GM18909 (cell line): ENCODE data around the gene TRAPPC12.

ENCODE experiments used
- ATAC-seq: cut with Tn5 transposase; IDR thresholded peaks from one replicate; pipeline ENCODE4 v1.9.1; 2021; ENCODE audit warnings: mild to moderate bottlenecking; ENCODE audit not compliant: unreplicated experiment, poor library complexity

The TRAPPC12 gene

DNA sequence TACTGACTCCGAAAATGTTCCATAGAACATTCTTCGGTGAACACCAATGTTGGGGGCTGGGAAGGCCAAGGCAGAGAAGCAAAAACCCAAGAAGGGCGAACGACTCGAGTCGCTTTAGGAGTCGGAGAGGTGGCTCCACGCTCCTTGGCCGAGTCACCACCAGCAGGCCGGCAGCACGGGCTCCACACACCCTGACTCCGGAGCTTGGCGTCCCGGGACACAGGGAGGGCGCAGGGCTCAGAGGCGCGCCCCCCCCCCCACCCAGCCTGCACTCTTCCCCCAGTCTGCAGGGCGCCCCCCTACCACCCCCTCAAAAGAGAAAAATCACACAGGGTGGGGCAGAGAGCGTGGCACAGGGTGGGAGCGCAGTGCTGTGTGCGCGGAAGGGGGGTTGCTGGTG, 147.4 kb downstream of the TRAPPC12 start:
- no peak for ATAC-seq

DNA sequence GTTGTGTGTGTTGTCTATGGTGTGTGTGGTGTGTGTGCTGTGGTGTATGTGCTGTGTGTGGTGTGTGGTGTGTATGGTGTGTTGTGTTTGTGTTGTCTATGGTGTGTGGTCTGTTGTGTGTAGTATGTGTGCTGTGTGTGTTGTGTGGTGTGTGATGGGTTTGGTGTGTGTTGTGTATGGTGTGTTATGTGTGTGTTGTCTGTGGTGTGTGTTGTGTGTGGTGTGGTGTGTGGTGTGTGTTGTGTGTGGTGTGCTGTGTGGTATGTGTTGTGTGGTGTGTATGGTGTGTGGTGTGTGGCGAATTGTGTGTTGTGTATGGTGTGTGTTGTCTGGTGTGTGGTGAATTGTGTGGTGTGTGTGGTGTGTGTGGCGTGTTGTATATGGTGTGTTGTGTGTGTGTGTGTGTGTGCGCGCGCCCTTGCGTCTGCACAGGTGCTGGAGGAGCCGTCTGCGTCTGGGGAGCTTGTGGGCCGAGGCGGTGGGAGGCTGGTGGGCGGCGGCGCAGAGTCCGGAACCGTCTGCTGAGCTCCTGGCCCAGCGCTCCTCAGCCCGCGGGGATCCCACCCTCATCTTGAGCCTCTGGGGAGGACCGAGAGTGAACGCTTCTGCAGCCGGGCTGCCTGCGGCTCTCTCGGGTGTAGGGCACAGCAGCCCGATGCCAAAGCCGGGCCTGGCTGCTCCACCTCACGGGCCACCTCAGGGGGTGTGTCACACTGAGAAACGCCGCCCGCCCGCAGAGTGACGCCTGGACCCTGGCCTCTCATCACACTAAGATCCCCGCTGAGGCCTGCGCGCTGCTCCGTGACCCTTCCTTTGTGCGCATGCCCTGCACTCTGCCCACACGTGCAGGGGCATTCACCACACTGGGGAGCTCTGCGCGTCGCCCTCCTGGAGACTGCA, 148.6 kb downstream of the TRAPPC12 start:
- ATAC-seq = no peak
